Activated CD4-positive, alpha-beta T cell treated with anti-CD3 and anti-CD28 coated beads, Interleukin-2, amount 50 U/mL, for 4 hours (primary cell): ENCODE results near the gene HSD17B11.
"Not testable (repeated sequence)": the region's sequence is repeated elsewhere in the genome, so short reads cannot be mapped to it uniquely, and the experiment has no call there.

Experiments
- DNase-seq, 2 experiments: peaks; one replicate each; pipeline ENCODE4 v3.0.0-alpha.2; 2020

The HSD17B11 gene

DNA sequence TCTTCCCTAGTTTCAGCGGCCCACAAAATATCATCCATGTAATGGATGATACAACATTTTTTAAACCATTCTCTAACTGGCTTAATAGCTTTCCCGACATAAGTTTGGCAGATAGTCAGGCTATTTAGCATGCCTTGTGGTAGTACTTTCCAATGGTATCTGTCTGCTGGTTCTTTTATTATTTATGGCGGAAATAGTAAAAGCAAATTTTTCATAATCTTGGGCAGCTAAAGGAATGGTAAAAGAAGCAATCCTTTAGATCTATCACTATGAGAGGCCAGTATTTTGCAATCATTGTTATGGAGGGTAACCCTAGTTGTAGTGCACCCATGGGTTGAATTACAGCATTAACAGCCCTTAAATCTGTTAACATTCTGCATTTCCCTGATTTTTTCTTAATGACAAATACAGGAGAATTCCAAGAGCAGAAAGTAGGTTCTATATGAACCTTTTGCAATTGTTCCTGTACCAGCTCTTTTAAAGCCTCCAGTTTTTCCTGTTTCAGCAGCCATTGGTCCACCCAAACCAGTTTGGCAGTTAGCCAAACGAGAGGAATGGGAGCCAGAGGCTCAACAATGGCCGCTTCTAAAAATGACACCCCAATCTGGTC lies 14.3 kb upstream of the HSD17B11 start:
- no peak for DNase-seq

DNA sequence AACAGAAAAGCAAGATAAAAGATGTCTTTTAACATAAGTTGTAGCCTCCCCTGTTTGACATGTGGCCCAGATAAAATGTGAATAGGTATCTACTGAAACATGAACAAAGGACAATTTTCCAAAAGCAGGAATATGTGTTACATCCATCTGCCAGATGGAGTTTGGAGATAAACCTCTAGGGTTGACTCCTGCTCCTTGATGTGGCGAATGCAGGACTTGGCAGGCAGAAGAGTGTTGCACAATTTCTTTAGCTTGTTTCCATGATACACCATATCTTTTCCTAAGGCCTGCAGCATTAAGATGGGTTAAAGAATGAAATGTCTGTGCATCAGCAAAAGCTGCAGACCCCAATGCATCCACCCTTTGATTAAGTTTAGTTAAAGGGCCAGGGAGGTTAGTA lies 12.7 kb upstream of the HSD17B11 start:
- not testable (repeated sequence) for DNase-seq

DNA sequence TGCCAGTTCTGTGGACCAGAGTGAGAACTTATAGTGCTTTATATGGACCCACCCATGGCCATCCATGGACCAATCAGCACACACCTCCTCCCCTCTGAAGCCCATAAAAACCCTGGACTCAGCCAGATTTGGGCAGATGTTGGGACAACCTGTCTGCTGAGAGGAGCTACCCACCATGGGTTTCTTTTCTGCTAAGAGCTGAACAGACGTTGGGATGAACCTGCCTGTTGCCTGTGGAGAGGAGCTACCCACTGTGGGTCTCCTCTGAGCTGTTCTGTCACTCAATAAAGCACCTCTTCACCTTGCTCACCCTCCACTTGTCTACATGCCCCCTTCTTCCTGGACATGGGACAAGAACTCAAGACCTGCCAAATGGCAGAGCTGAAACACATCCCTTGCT lies 9.0 kb upstream of the HSD17B11 start:
- DNase-seq: no peak

DNA sequence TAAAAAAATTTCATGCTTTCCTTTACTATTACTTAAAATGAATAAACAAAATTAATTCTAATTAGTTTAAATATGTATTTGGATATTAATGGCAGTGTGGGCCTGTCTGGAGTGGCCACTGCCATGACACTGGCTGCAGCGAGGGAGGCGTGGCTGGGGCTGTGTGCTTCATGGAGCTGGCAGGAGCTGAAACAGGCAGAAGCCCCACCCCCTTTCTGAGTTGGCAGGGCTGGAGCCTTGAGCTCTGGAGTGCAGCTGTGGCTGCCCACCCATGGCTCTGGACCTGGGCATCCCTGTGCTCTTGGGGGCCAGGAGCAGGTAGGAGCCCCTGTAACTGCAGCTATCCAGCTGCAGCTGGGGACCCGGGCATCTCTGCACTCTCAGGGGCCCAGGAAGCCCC lies 8.2 kb upstream of the HSD17B11 start:
- DNase-seq: no peak

DNA sequence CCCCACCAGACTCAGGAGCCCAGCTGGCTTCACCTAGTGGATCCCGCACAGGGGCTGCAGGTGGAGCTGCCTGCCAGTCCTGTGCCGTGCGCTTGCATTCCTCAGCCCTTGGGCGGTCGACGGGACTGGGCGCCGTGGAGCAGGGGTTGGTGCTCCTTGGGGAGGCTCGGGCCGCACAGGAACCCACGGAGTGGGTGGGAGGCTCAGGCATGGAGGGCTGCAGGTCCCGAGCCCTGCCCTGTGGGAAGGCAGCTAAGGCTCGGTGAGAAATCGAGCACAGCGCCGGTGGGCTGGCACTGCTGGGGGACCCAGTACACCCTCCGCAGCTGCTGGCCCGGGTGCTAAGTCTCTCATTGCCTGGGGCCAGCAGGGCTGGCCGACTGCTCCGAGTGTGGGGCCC lies 4.9 kb upstream of the HSD17B11 start:
- DNase-seq: not testable (repeated sequence)

DNA sequence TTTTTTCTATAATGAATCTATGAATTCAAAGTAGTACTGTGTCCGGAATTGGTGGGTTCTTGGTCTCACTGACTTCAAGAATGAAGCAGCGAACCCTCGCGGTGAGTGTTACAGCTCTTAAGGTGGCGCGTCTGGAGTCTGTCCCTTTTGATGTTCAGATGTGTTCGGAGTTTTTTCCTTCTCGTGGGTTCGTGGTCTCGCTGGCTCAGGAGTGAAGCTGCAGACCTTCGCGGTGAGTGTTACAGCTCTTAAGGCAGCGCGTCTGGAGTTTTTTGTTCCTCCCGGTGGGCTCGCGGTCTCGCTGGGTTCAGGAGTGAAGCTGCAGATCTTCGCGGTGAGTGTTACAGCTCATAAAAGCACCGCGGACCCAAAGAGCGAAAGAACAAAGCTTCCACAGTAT lies 4.1 kb upstream of the HSD17B11 start:
- DNase-seq: not testable (repeated sequence)

DNA sequence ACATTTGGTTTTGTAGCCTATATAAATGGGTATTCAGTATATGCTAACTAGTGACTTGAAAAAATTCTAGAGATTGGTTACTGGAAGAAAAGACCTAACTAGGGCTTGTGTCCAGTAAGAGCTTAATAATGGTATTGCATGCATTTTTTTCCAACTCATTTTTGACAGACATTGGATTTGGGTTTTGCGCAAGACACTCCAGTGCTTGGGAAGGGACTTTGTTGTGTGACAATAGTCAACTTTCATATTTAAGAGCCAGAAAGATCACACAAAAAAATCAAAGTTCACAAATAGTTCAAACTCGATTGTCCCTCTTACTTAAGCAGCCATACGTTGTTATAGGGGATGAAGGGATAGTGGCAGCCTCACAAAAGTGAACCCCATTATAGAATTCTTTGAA lies 1.2 kb upstream of the HSD17B11 start:
- no peak for DNase-seq

DNA sequence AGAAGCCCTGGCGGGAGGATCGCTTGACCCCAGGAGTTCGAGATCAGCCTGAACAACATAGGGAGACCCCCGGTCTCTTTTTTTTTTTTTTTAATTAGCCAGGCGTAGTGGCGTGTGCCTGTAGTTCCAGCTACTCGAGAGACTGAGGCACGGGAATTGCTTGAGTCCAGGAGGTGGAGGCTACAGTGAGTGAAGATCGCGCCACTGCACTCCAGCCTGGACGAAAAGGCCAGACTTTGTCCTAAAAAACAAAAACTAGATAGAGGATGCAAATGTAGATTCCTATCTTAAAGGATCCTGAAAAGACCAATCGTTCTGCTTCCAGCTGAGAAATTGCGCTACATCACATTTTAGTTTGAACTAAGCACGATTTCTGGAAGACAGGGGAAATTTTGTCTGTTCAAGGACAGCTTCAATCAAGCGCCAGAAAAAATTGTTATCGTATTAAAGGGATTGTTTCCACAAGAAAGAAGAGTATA lies 627 bp upstream of the HSD17B11 start:
- no peak for DNase-seq

DNA sequence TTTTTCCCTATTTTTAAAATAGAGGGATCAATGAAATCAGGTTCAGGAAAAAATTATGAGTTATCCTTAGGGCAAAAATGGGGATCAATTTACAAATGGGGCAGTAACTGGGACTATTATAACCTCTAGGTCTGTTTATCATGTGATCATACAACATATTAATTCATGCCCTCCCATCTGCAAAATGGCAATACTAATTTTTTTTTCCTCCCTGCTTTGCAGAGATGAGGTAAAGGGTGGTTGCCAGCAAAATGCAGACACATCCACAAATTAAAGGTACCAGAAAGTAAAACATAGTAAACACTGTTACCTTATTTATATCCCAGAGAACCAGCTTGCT lies 467 bp downstream of the HSD17B11 start:
- no peak for DNase-seq

DNA sequence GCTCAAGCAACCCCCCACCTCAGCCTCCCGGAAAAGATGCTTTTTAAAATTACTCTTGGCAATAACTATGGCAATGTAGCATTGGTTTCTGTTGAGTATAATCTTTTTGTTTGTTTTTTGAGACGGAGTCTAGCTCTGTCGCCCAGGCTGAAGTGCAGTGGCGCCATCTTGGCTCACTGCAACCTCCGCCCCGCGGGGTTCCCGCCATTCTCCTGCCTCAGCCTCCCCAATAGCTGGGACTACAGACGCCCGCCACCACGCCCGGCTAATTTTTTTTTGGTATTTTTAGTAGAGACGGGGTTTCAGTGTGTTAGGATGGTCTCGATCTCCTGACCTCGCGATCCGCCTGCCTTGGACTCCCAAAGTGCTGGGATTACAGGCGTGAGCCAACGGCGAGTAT lies 933 bp downstream of the HSD17B11 start:
- DNase-seq: not testable (repeated sequence)

DNA sequence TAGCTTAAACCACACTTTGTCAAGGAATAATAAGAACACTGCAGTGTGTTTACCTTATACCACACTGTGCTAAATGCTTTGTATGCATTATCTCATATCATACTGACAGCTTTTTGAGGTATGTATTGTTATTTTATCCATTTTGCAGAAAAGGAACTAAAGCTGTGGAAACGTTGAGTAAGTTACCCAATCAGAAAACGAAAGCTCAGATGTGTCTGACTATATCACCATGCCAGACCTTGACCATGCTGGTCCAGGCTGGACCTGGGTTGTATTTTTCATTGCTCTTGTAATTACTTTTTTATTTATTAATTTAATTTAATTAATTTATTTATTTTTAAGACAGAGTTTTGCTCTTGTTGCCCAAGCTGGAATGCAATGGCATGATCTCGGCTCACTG lies 2.1 kb downstream of the HSD17B11 start:
- no peak for DNase-seq

DNA sequence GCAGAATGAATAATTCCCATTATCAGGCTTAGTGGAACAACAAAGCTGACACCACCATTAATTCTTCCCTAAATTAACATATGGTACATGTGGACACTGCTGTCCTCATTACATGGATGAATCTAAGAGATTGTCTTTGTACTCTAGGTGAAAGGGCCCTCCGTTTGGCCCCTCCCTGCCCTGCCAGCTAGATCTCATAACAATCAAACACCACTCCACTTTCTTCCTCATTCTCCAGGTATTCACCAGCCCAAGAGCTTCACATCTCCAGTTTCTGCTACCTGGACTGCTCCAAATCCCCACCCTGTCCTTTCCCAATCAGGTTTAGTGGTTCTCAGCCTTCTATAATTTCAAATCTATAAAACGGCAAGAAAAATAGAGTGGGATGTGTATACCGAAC lies 3.8 kb downstream of the HSD17B11 start:
- no peak for DNase-seq

DNA sequence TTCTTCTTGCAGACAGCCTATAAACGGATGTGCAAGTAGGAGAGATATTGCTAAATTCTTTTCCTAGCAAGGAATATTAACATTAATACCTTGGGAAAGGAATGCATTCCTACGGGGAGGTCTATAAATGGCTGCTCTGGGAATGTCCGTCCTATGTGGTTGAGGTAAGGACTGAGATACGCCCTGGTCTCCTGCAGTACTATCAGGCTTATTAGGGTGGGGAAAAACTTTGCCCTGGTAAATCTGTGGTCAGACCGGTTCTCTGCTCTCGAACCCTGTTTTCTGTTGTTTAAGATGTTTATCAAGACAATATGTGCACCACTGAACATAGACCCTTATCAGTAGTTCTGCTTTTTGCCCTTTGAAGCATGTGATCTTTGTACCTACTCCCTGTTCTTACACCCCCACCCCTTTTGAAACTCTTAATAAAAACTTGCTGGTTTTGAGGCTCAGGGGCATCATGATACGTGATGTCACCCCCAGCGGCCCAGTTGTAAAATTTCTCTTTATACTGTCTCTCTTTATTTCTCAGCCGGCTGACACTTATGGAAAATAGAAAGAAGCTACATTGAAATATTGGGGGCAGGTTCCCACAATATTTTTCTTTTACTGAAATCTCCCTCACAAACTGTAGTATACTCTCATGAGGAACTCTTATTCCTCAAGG lies 6.4 kb downstream of the HSD17B11 start:
- DNase-seq: not testable (repeated sequence)

DNA sequence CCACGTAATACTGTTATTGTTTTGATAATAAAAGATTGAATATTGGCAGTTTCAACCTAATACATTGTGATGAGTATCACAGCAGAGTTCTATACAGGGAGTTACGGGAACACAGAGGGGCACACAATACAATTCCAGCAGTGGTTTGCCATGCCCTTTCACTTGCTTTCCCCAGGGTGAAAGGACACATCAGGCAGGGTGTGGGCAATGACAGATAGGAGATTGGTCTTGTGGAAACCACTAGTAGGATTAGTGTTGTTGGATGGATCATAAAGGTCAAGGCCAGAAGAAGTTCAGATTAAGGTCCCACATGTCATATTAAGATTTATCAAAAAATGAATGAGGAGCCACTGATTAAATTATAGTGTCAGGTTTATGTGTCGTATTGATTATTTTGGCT lies 8.1 kb downstream of the HSD17B11 start:
- DNase-seq: no peak

DNA sequence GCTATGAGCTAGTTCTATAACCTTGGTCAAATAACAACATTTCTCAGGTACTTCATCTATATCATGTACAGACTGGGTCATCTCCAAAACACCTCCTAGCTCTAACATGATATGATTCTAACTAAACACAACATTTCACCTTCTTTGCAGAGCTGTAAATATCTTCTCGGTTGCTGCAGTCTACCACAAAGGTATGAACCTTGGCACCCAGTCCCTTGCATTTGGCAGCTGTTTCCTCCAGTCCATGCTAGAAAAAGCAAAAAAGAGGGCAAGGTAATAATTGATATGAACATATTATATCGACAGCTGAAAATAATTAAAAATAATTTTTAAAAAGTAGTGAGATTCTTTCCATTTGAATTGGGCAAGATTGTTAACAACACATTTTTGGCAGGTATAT lies 8.9 kb downstream of the HSD17B11 start:
- DNase-seq: no peak

DNA sequence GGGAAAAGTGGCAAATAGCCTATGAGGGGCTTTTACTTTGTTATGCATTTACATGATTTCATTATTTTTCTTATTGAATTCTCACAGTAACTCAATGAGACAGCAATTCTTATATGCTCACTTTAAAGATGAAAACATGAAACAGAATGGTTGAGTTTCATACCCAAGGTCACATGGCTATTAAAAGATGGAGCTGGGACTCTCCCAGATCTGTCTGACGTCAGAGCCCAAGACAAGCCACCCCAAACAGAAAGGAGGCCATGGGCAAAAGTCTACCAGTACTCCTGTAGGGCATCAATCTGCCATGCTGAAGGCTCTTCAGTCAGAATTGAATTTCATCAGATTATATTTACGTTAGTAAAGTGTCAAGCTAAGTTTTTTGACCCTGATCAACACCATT lies 13.2 kb downstream of the HSD17B11 start:
- DNase-seq: no peak

DNA sequence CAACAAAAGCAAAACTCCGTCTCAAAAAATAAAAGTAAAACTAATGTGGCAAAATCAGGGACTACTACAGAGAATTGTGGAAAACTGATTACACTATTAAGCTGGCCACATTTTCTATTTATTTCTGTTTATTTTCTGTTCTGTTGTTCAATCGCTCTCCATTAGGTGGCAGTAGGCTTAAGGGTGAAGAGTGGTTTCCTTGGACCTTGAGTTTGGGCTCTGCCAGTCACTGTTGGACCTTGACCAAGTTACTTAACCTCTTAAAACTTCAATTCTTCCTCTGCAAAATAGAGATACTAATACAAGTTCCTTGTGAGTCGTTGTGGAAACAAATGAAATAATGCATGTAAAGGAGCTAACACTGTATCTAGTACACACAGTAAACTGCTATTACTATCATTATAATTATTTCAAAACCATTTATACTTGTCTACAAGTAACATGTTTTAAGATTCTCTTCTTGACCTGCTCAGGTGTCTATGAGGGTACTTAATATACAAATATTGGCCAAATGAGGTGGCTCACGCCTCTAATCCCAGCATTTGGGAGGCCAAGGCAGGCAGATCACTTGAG lies 15.2 kb downstream of the HSD17B11 start:
- DNase-seq: no peak

DNA sequence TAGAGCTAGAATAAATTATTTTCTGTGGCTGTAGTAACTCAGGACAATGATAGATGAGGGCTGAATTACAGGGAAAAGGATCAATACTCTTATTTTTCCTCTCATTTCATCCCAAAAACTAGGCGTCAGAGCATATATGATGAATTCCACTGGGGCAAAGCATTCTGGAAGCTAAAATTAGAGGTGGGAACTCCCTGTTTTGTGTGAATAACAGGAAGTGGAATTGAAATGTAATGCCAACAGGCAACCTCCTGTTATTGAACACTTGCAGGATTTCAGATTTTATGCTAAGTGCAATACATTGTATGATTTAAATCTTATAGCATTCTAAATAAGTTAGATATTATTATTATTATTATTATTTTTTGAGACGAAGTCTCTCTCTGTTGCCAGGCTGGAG lies 20.9 kb downstream of the HSD17B11 start:
- DNase-seq: no peak

DNA sequence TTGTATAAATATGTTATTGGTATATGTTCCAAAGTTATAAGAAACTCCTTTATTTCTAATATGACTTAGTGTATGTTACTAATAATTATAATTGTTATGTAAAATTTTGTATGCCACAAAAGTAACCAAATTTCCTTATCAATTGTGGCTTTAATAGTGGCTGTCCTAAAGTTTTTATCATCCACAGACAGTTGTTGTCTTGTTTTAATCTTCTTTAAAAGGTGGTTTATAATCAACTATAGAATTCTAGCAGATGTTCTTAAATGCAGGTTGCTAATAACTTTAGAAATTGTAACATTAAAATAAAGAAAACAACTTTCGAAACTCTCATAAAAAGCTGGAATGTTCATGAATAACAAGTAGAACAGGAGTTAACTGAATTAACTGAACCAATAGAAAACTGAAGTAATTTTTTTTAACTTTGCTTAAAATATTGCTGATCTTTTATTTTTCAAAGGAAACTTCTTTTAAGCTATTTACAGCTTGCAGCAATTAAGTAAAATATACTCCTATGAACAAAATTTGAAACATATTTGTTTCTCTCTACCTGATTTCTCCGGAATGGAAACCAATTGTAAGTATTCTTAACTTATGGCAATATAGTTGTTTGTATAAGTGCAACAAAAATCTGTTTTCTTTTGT lies 24.3 kb downstream of the HSD17B11 start:
- DNase-seq: no peak

DNA sequence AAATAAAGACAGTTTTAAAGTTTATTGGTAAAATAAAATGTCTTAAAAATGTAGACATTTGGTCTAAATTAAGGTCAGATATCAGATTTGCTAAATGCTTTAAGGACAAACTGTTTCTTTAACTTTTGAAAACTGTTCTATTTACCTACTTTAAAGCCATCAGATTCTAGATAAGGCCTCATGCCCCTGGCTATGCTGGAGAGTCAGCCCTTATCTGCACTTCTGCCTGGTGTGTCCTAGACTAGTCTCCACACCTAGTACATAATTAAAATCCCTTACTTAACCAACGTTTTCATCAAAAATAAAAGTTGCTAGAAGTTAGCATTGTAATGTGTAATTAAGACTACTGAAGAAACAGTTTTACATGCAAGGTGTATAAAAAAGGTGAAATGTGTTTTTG lies 25.6 kb downstream of the HSD17B11 start:
- no peak for DNase-seq

DNA sequence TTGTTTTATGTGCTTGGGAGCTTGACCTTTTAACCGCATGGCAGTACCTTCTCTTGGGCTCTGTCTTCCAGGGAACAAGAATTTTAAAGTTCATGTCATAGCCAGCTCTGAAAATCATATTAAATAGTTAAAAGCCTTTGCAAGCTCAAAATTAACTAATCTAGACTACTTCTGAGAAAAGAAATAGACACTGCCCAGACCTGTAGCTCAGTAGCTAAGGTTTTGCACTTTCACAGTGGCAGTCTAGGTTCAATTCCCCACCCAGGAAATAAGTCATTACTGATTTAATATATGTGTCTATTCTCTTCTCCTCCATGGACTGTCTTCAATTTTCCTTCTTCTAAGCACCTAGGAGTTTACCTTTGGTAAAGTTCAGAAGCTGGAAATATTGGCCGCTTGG lies 27.4 kb downstream of the HSD17B11 start:
- DNase-seq: no peak

DNA sequence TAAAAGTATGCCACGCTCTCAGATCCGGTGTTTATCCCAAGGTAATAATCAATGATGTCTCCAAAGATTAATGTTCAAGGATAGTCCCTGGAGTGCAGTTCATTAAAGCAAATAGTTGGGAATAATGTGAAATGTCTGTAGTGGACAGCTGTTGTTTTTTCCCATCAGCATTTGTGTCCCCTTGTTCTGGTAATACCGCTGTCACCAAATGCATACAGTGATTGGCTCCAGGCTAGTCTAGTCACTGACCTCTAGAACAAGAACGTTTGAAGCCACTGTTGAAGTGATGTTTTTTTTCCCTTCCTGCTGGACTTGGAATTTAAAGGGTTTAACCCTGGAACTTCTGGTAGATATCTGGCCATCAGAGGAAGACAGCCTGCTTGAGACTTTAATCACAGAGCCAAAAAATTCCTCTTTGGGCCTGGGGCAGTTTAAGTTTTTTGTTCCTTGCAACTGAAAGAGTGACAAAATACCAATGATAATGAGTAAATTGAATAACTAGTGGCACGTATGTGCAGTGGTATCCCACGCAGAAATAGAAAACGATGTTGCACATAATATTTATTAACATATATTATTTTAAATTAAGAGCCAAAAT lies 30.6 kb downstream of the HSD17B11 start:
- DNase-seq: no peak

DNA sequence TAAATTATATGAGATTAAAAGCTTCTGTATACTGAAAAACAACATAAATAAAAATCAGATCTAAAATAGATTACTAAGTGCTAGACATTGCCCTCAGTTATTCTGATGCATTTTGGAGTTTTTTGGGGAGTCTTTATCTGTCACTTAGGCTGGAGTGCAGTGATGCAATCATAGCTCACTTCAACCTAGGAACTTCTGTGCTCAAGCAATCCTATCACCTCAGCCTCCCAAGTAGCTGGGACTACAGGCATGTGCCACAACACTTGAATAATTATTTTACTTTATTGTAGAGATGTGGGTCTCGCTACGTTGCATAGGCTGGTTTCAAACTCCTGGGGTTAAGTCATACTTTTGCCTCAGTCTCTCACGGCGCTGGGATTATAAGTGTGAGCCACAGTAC lies 31.7 kb downstream of the HSD17B11 start:
- DNase-seq: no peak
